A549 (cell line): ENCODE results near the gene BICDL1.

Experiments
- CHD2 ChIP-seq: fragments of 150-350 bp; IDR thresholded peaks from 2 replicates; pipeline ENCODE4 v1.6.1; 2014; ENCODE audit warnings: low read length; ENCODE audit not compliant: partially characterized antibody
- CTCF ChIP-seq: fragments of >200 bp; sonication (Bioruptor Twin); formaldehyde crosslinking; IDR thresholded peaks from 3 replicates; pipeline ENCODE4 v1.5.1; 2016
- JUNB ChIP-seq: fragments of >200 bp; sonication (Bioruptor Twin); formaldehyde crosslinking; IDR thresholded peaks from 2 replicates; pipeline ENCODE4 v1.6.1; 2016
- MAFK ChIP-seq: fragments of 450-650 bp; IDR thresholded peaks from 2 replicates; pipeline ENCODE4 v1.6.1; 2014; ENCODE audit not compliant: partially characterized antibody
- MAX ChIP-seq: IDR thresholded peaks from 2 replicates; pipeline ENCODE4 v1.6.1; 2012
- MYC ChIP-seq: IDR thresholded peaks from 2 replicates; pipeline ENCODE4 v1.6.1; 2012; ENCODE audit warnings: mild to moderate bottlenecking, inconsistent platforms, low read length, improper control_type of control experiment, borderline replicate concordance
- POLR2A ChIP-seq: IDR thresholded peaks from 2 replicates; pipeline ENCODE4 v1.6.1; 2012; ENCODE audit warnings: mild to moderate bottlenecking, low read length
- POLR2AphosphoS2 ChIP-seq: conservative IDR thresholded peaks from 2 replicates; pipeline ENCODE4 v1.6.1; 2012; ENCODE audit warnings: low read length, improper control_type of control experiment, inconsistent platforms
- REST ChIP-seq: fragments of 200-600 bp; sonication (generic); IDR thresholded peaks from 2 replicates; pipeline ENCODE4 v1.6.1; 2016; ENCODE audit warnings: antibody characterized with exemption, mild to moderate bottlenecking, moderate library complexity
- RFX5 ChIP-seq: fragments of 450-650 bp; IDR thresholded peaks from 2 replicates; pipeline ENCODE4 v1.7.1; 2014; ENCODE audit warnings: antibody characterized with exemption, mild to moderate bottlenecking, moderate library complexity
- RNF2 ChIP-seq: fragments of 200-600 bp; sonication (generic); IDR thresholded peaks from 2 replicates; pipeline ENCODE4 v1.6.1; 2016; ENCODE audit warnings: low read depth, mild to moderate bottlenecking, antibody characterized with exemption, moderate library complexity, borderline replicate concordance
- SREBF2 ChIP-seq: fragments of 450-650 bp; IDR thresholded peaks from 2 replicates; pipeline ENCODE4 v1.6.1; 2014; ENCODE audit warnings: mild to moderate bottlenecking, moderate library complexity
- ZNF302 ChIP-seq: fragments of 250-450 bp; sonication (Bioruptor Pico); IDR thresholded peaks from 2 replicates; pipeline ENCODE4 v1.9.0; 2021; ENCODE audit warnings: inconsistent platforms, mild to moderate bottlenecking, moderate library complexity
- TF ChIP-seq, protein P1 (sequence below): fragments of 150-350 bp; IDR thresholded peaks from 2 replicates; pipeline ENCODE4 v1.6.1; 2014; ENCODE audit warnings: low read depth, mild to moderate bottlenecking, low read length

DNA sequence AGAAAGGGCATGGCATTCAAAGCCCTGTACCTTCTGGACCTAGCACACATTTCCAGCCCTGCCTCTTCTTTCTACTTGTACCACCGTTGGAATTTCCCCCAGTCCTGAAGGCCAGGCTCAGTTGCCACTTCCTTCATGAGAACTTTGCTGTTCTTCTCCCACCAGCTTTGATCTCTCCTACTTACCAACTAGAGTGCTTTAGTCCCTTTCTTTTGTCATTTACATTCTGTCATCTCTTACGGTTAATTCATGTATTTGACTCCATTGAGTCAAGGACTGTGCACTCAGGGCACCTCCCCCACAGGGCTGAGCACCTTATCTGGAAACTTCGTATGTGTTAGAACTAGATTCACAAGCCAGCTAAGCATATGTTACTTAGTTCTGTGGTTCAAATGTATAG lies 26.3 kb downstream of the BICDL1 start:
- TF ChIP-seq CTCF (no peak), MAFK (no peak), SREBF2 (no peak), MYC (no peak), RFX5 (no peak), JUNB (no peak), CHD2 (no peak), MAX (no peak), ZNF302 (CRISPR knock-in tag) (no peak), REST (no peak), POLR2AphosphoS2 (no peak), POLR2A (no peak), RNF2 (no peak)
- TF ChIP-seq, protein P1, sequence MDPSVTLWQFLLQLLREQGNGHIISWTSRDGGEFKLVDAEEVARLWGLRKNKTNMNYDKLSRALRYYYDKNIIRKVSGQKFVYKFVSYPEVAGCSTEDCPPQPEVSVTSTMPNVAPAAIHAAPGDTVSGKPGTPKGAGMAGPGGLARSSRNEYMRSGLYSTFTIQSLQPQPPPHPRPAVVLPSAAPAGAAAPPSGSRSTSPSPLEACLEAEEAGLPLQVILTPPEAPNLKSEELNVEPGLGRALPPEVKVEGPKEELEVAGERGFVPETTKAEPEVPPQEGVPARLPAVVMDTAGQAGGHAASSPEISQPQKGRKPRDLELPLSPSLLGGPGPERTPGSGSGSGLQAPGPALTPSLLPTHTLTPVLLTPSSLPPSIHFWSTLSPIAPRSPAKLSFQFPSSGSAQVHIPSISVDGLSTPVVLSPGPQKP = no peak
